K562 (cell line): Measurements from ENCODE around the gene NUP85. TPM values are rescaled to one million over a fixed set of nuclear protein-coding genes. Genes with fewer than 3 reads are reported as not detected.

Experiments used
- ATF6 ChIP-seq: sonication (generic); formaldehyde crosslinking; IDR thresholded peaks from 2 replicates; pipeline ENCODE4 v1.4.0; 2020; ENCODE audit warnings: mild to moderate bottlenecking, missing genetic modification reagents
- BRCA1 ChIP-seq, 2 experiments: fragments of 450-650 bp in 1 of 2; sonication (generic) in 1 of 2; formaldehyde crosslinking in 1 of 2; IDR thresholded peaks; 2 replicates each; pipeline versions ENCODE4 v1.5.0 to v1.6.1; 2017 to 2020; ENCODE audit warnings: mild to moderate bottlenecking in 1 of 2, missing genetic modification reagents in 1 of 2
- C11orf30 ChIP-seq: fragments of 450-650 bp; IDR thresholded peaks from 2 replicates; pipeline ENCODE4 v1.6.1; 2016; ENCODE audit warnings: low read depth, mild to moderate bottlenecking
- CBX3 ChIP-seq, 2 experiments: IDR thresholded peaks; 1 replicate in 1 of 2; 2 replicates in 1 of 2; pipeline ENCODE4 v1.6.1; 2012; ENCODE audit warnings: inconsistent platforms in 2 of 2, low read length in 2 of 2, borderline replicate concordance in 1 of 2, control low read depth in 1 of 2
- CEBPG ChIP-seq, 3 experiments: fragments of 200-800 bp in 1 of 3; sonication (Bioruptor generic) in 1 of 3; sonication (generic) in 1 of 3; formaldehyde crosslinking in 1 of 3; IDR thresholded peaks in 2 of 3; conservative IDR thresholded peaks in 1 of 3; 2 replicates each; pipeline versions ENCODE4 v1.6.1 to v1.8.0; 2016 to 2022; ENCODE audit warnings: missing compliant biosample characterization in 2 of 3, missing genetic modification characterization in 2 of 3, mild to moderate bottlenecking in 1 of 3, missing genetic modification reagents in 1 of 3
- HNRNPL ChIP-seq: fragments of 200-400 bp; formaldehyde crosslinking; IDR thresholded peaks from 2 replicates; pipeline ENCODE4 v1.6.1; 2017; ENCODE audit warnings: low read depth, mild to moderate bottlenecking, low read length
- MECOM ChIP-seq: fragments of 250-450 bp; sonication (Bioruptor Pico); IDR thresholded peaks from 2 replicates; pipeline ENCODE4 v1.8.0; 2022; ENCODE audit warnings: inconsistent platforms
- MTA3 ChIP-seq: fragments of 450-650 bp; formaldehyde crosslinking; IDR thresholded peaks from 2 replicates; pipeline ENCODE4 v1.6.1; 2017; ENCODE audit warnings: mild to moderate bottlenecking, borderline replicate concordance
- MTF1 ChIP-seq: fragments of 250-450 bp; sonication (Bioruptor Pico); IDR thresholded peaks from 2 replicates; pipeline ENCODE4 v1.9.0; 2021; ENCODE audit warnings: moderate library complexity, mild to moderate bottlenecking, inconsistent platforms, borderline replicate concordance
- PHF20 ChIP-seq: fragments of 450-650 bp; IDR thresholded peaks from 2 replicates; pipeline ENCODE4 v1.6.1; 2018; ENCODE audit not compliant: partially characterized antibody
- PURB ChIP-seq: sonication (generic); formaldehyde crosslinking; IDR thresholded peaks from 2 replicates; pipeline ENCODE4 v1.9.0; 2021; ENCODE audit warnings: low read depth, mild to moderate bottlenecking, missing genetic modification reagents
- RHOXF2B ChIP-seq: fragments of 250-450 bp; sonication (Bioruptor Pico); conservative IDR thresholded peaks from 2 replicates; pipeline ENCODE4 v1.5.1; 2021
- RNF219 ChIP-seq: fragments of 250-450 bp; sonication (Bioruptor Pico); IDR thresholded peaks from 2 replicates; pipeline ENCODE4 v1.5.0; 2022; ENCODE audit warnings: mild to moderate bottlenecking
- SMARCC2 ChIP-seq: fragments of 450-650 bp; IDR thresholded peaks from 2 replicates; pipeline ENCODE4 v1.6.1; 2017; ENCODE audit warnings: antibody characterized with exemption, moderate library complexity, mild to moderate bottlenecking, low read depth
- SRSF1 ChIP-seq: fragments of 200-400 bp; formaldehyde crosslinking; IDR thresholded peaks from 2 replicates; pipeline ENCODE4 v1.6.1; 2017; ENCODE audit warnings: mild to moderate bottlenecking, low read depth, low read length, moderate library complexity
- TFAM ChIP-seq: fragments of 250-450 bp; sonication (Bioruptor Pico); conservative IDR thresholded peaks from 2 replicates; pipeline ENCODE4 v1.5.0; 2021; ENCODE audit warnings: mild to moderate bottlenecking, moderate library complexity
- TGIF2 ChIP-seq: sonication (generic); formaldehyde crosslinking; IDR thresholded peaks from 2 replicates; pipeline ENCODE4 v1.8.1; 2022; ENCODE audit warnings: mild to moderate bottlenecking, missing genetic modification reagents, moderate library complexity
- WHSC1 ChIP-seq: IDR thresholded peaks from one replicate; pipeline ENCODE4 v1.6.1; 2012; ENCODE audit warnings: low read length, control low read depth, inconsistent platforms
- ZNF146 ChIP-seq: IDR thresholded peaks from one replicate; pipeline ENCODE4 v1.6.1; 2018; ENCODE audit warnings: missing compliant biosample characterization; ENCODE audit not compliant: unreplicated experiment
- ZNF174 ChIP-seq: fragments of 250-450 bp; sonication (Bioruptor Pico); IDR thresholded peaks from 2 replicates; pipeline ENCODE4 v1.4.0; 2020; ENCODE audit warnings: mild to moderate bottlenecking
- ZNF324 ChIP-seq: fragments of 250-450 bp; sonication (Bioruptor Pico); IDR thresholded peaks from 2 replicates; pipeline ENCODE4 v1.4.0; 2020; ENCODE audit warnings: mild to moderate bottlenecking
- ZSCAN29 ChIP-seq: fragments of 450-650 bp; IDR thresholded peaks from 2 replicates; pipeline ENCODE4 v1.6.1; 2017
- polyA plus RNA-seq, 8 experiments: library from polyadenylated mRNA; depleted of rRNA in 4 of 8; stranded (reverse) in 5 of 8; unstranded in 3 of 8; fragments of >200 nt; fragmentation: Nextera tagmentation in 2 of 8; fragmentation: Illumina TruSeq in 1 of 8; extraction: Ambion mirVana in 2 of 8; extraction: Trizol in 1 of 8; gene quantifications; 2 replicates each; pipeline versions ENCODE4 v1.2.1 to v1.2.3, GENCODE V29; 2011 to 2014; ENCODE audit warnings: inconsistent platforms in 1 of 8, missing spikeins in 1 of 8
- total RNA-seq, 7 experiments: library from RNA; depleted of rRNA in 6 of 7; stranded (reverse); fragments of >200 nt in 6 of 7; fragmentation: Illumina TruSeq in 2 of 7; extraction: Trizol in 2 of 7; gene quantifications; 2 replicates each; pipeline versions ENCODE4 v1.2.1 to v1.2.3, GENCODE V29; 2011 to 2021; ENCODE audit warnings: low replicate concordance in 1 of 7

Gene NUP85
- total and polyA plus RNA-seq, 9 of the 15 experiments (the other 6 are each of a cell fraction or from before 2014, with no cell fraction given), result 50.2 to 177 (median 110) TPM

- TF ChIP-seq TGIF2 (CRISPR knock-in tag) (peak; percentile 13; the same call in 1 of the 2 replicates), MTF1 (CRISPR knock-in tag) (no peak), ZNF174 (CRISPR knock-in tag) (no peak), PURB (CRISPR knock-in tag) (no peak), PHF20 (peak; percentile 98), ATF6 (peak; percentile 60; the same call in 1 of the 2 replicates), HNRNPL (0 out of 2 replicates have a peak, but pooled peaks have one; percentile 22), MTA3 (no peak; the same call in 1 of the 2 replicates), RNF219 (CRISPR knock-in tag) (no peak), BRCA1 (IDR thresholded peaks at IDR 0.05) (no peak), BRCA1 (CRISPR knock-in tag; IDR thresholded peaks at IDR 0.05) (no peak), ZSCAN29 (peak; percentile 51; the same call in 1 of the 2 replicates), SRSF1 (no peak), WHSC1 (no peak), SMARCC2 (no peak), CBX3 (IDR thresholded peaks at IDR 0.05; ENCODE audit: borderline replicate concordance in 1 of 2, low read length in 2 of 2) (no peak), CEBPG (CRISPR knock-in tag; IDR thresholded peaks at IDR 0.05) (0 out of 2 replicates have a peak, but pooled peaks have one; percentile 7), CEBPG (tag; conservative IDR thresholded peaks at IDR 0.05 in 1 of 2, IDR thresholded peaks at IDR 0.05 in 1 of 2) (no peak), ZNF146 (no peak), C11orf30 (peak; percentile 98), TFAM (no peak), ZNF324 (CRISPR knock-in tag) (peak; percentile 43; the same call in 1 of the 2 replicates), RHOXF2B (CRISPR knock-in tag) (no peak), MECOM (CRISPR knock-in tag) (no peak)
These were observed 56.0 kb downstream of the NUP85 start, which contains the start of the genes GGA3 and MRPS7 (continued) for GRCh38 chr17:75261336-75262111.
